ENCODE measurements around the gene SLX1B.
"Not testable (repeated sequence)": the region's sequence is repeated elsewhere in the genome, so short reads cannot be mapped to it uniquely, and the experiment has no call there.

SLX1B gene

GRCh38 chr16:29467654-29468366, 13.5 kb downstream of the SLX1B start:
- H3K4me1 ChIP-seq (ENCODE audit: control insufficient read depth, insufficient read depth, low read length); H3K4me3 ChIP-seq (ENCODE audit: low read depth, low read length); H3K27me3 ChIP-seq (ENCODE audit: control insufficient read depth, insufficient read depth, low read length); H3K9me3 ChIP-seq (ENCODE audit: control insufficient read depth, insufficient read depth, low read length); H3K9ac ChIP-seq (ENCODE audit: low read depth, low read length); H3K36me3 ChIP-seq (ENCODE audit: control insufficient read depth, insufficient read depth, low read length): not testable (repeated sequence)

- H3K36me3 ChIP-seq (ENCODE audit: control insufficient read depth, insufficient read depth, low read length); H3K4me3 ChIP-seq (ENCODE audit: low read depth, low read length); H3K9me3 ChIP-seq (ENCODE audit: control insufficient read depth, insufficient read depth, low read length); H3K9ac ChIP-seq (ENCODE audit: low read depth, low read length); H3K27me3 ChIP-seq (ENCODE audit: control insufficient read depth, insufficient read depth, low read length); H3K4me1 ChIP-seq (ENCODE audit: control insufficient read depth, insufficient read depth, low read length): not testable (repeated sequence)
Measured at GRCh38 chr16:29469660-29470059, 15.3 kb downstream of the SLX1B start.

- not testable (repeated sequence) for H3K9me3 ChIP-seq (ENCODE audit: control insufficient read depth, insufficient read depth, low read length); H3K4me1 ChIP-seq (ENCODE audit: control insufficient read depth, insufficient read depth, low read length); H3K4me3 ChIP-seq (ENCODE audit: low read depth, low read length); H3K27me3 ChIP-seq (ENCODE audit: control insufficient read depth, insufficient read depth, low read length); H3K36me3 ChIP-seq (ENCODE audit: control insufficient read depth, insufficient read depth, low read length); H3K9ac ChIP-seq (ENCODE audit: low read depth, low read length)
Measured at GRCh38 chr16:29472065-29472464, 17.7 kb downstream of the SLX1B start.

GRCh38 chr16:29482276-29482675, 27.9 kb downstream of the SLX1B start:
- H3K9ac ChIP-seq (ENCODE audit: low read depth, low read length); H3K4me1 ChIP-seq (ENCODE audit: control insufficient read depth, insufficient read depth, low read length); H3K36me3 ChIP-seq (ENCODE audit: control insufficient read depth, insufficient read depth, low read length); H3K4me3 ChIP-seq (ENCODE audit: low read depth, low read length); H3K27me3 ChIP-seq (ENCODE audit: control insufficient read depth, insufficient read depth, low read length); H3K9me3 ChIP-seq (ENCODE audit: control insufficient read depth, insufficient read depth, low read length): not testable (repeated sequence)

- not testable (repeated sequence) for H3K9me3 ChIP-seq (ENCODE audit: control insufficient read depth, insufficient read depth, low read length); H3K4me1 ChIP-seq (ENCODE audit: control insufficient read depth, insufficient read depth, low read length); H3K36me3 ChIP-seq (ENCODE audit: control insufficient read depth, insufficient read depth, low read length); H3K4me3 ChIP-seq (ENCODE audit: low read depth, low read length); H3K9ac ChIP-seq (ENCODE audit: low read depth, low read length); H3K27me3 ChIP-seq (ENCODE audit: control insufficient read depth, insufficient read depth, low read length)
Measured at GRCh38 chr16:29506308-29506707, 52.0 kb downstream of the SLX1B start, which contains the start of gene NPIPB12. NPIPB12 (minus strand) TSS chr16:29506408.

Measured in iPS-15b (cell line).